ENCODE data around the gene PPP3R1.

GRCh38 chr2:68253219-68254068 lies 1.1 kb upstream of the PPP3R1 start:
- no peak for TF ChIP-seq EZH2 (IDR thresholded peaks at IDR 0.05; ENCODE audit: low read depth, low read length, severe bottlenecking)
- no peak; a peak in 1 of 3 replicates for TF ChIP-seq POLR2A (IDR thresholded peaks at IDR 0.05; ENCODE audit: control extremely low read depth in 1 of 2, low read depth in 2 of 2, low read length in 2 of 2)
- TF ChIP-seq POLR2AphosphoS5 (IDR thresholded peaks at IDR 0.05; ENCODE audit: low read depth, low read length): no peak
- TF ChIP-seq CTCF (IDR thresholded peaks at IDR 0.05; ENCODE audit: control extremely low read depth in 1 of 3, insufficient read depth in 1 of 3, low read depth in 1 of 3, low read length in 3 of 3): no peak
- TF ChIP-seq POU5F1 (IDR thresholded peaks at IDR 0.05; ENCODE audit: low read depth, low read length): no peak
- no peak for TF ChIP-seq E2F6 (IDR thresholded peaks at IDR 0.05)

Measured in H1 (cell line).